ENCODE data around the gene CTSV. TPM values are rescaled to one million over a fixed set of nuclear protein-coding genes. Genes with fewer than 3 reads are reported as not detected.
A peak's percentile ranks its signal among the peaks of the same experiment; 100 is the strongest.
"Not testable (repeated sequence)": the region's sequence is repeated elsewhere in the genome, so short reads cannot be mapped to it uniquely, and the experiment has no call there.

CTSV gene
- total and polyA plus RNA-seq, 8 donors: 0.79 to 1.8 (median 0.99) TPM

DNA sequence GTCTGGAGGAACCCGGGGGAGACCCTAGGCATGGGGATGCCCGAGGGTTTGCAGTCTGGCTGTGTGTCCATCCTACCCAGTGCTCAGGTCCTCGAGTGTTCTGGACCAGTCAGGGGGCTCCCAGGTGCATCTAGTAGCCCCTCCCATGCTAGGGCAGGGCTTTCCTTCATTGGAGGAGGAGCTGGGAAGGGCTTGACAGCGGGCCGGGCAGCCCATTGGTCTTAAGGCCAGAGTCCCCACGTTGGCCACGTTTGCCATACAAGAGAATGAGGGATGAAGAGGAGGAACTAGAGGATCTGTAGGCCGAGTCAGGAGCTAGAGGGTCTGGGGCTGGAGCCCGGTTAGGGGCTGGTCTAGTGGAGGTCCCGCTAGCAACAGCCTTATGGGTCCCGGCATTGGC is 37.3 kb upstream of the CTSV start:
- no peak for FAIRE-seq
- no peaks in the 10 kb centered on the region for H3K36me3 ChIP-seq
- no peak for TF ChIP-seq CTCF (IDR thresholded peaks at IDR 0.05)
- no peak overlapping the region for H3K27ac ChIP-seq
- no peak for ATAC-seq
- H3K4me1 ChIP-seq: no peaks in the 10 kb centered on the region
- 35 to 38% methylated on average over 11 of the region's 11 CpGs for WGBS, 2 donors
- intact Hi-C loops (cut with DNase I): no loop called here
- DNase-seq: peak in 1 of 6 donors; percentile 24
- H3K27me3 ChIP-seq: peaks cover 0 to 5% (median 1%) of the 10 kb centered on the region in 4 donors
- H3K9me3 ChIP-seq: no peaks in the 10 kb centered on the region
- H3K4me3 ChIP-seq: no peak overlapping the region

GRCh38 chr9:97075289-97075985 is 36.5 kb upstream of the CTSV start:
- no peaks in the 10 kb centered on the region for H3K36me3 ChIP-seq
- H3K27ac ChIP-seq: no peak overlapping the region
- no peaks in the 10 kb centered on the region for H3K9me3 ChIP-seq
- no peak for TF ChIP-seq CTCF (IDR thresholded peaks at IDR 0.05)
- H3K4me1 ChIP-seq: no peaks in the 10 kb centered on the region
- intact Hi-C loops (cut with DNase I): no loop called here
- ATAC-seq: no peak
- H3K4me3 ChIP-seq: no peak overlapping the region
- peaks cover 0 to 5% (median 1%) of the 10 kb centered on the region in 4 donors for H3K27me3 ChIP-seq
- DNase-seq: no peak
- no peak for FAIRE-seq
- WGBS, 2 donors: 65 to 75% methylated on average over 6 of the region's 6 CpGs

DNA sequence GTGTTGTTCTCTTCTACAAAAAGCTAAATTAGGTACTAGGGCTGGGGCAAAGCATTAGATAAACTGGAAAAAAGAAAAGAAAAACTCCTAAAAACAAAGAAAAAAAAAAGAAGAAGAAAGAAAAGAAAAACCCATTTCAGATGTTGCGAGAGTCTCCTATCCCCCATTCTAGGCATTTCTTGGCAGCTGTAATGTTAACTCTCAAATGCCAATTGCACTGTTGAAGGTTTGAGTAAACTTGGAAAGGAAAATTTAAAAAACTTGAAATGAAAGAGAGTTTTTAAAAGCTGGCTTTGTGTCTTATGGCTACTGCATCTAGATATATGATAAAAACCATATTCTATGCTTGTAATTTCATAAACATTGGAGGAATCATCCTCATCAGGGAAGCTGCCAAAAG is 34.6 kb upstream of the CTSV start:
- Histone ChIP-seq H3K4me3 (no peak overlapping the region), H3K27me3 (peaks cover 0 to 5% (median 1%) of the 10 kb centered on the region in 4 donors), H3K9me3 (no peaks in the 10 kb centered on the region), H3K27ac (no peak overlapping the region), H3K36me3 (no peaks in the 10 kb centered on the region), H3K4me1 (no peaks in the 10 kb centered on the region)
- DNase-seq: no peak
- FAIRE-seq: no peak
- ATAC-seq: no peak
- TF ChIP-seq CTCF (IDR thresholded peaks at IDR 0.05): no peak
- WGBS, 2 donors: 77 to 79% methylated on average over 1 of the region's 1 CpG
- intact Hi-C loops (cut with DNase I): no loop called here

- DNase-seq: no peak
- no peaks in the 10 kb centered on the region for H3K9me3 ChIP-seq
- no peak overlapping the region for H3K27ac ChIP-seq
- H3K36me3 ChIP-seq: no peaks in the 10 kb centered on the region
- WGBS, 2 donors: 36 to 44% methylated on average over 7 of the region's 7 CpGs
- intact Hi-C loops (cut with DNase I): no loop called here
- peaks cover 0 to 3% (median 1%) of the 10 kb centered on the region in 4 donors for H3K27me3 ChIP-seq
- no peaks in the 10 kb centered on the region for H3K4me1 ChIP-seq
- TF ChIP-seq CTCF (IDR thresholded peaks at IDR 0.05): no peak
- no peak for FAIRE-seq
- no peak overlapping the region for H3K4me3 ChIP-seq
- ATAC-seq: no peak
These were observed 33.4 kb upstream of the CTSV start for GRCh38 chr9:97072285-97072776.

- DNase-seq; H3K4me3 ChIP-seq; H3K36me3 ChIP-seq; intact Hi-C loops (cut with DNase I); FAIRE-seq; H3K27me3 ChIP-seq; H3K4me1 ChIP-seq; H3K27ac ChIP-seq; H3K9me3 ChIP-seq; ATAC-seq: not testable (repeated sequence)
- WGBS, 2 donors: 86 to 95% methylated on average over 4 of the region's 4 CpGs
These were observed 31.4 kb upstream of the CTSV start for GRCh38 chr9:97070325-97070724.

All from pancreas (tissue), 10 donors.